Neural crest cell (in vitro differentiated cells): Measurements from ENCODE around the gene TLR3. TPM values are rescaled to one million over a fixed set of nuclear protein-coding genes. Genes with fewer than 3 reads are reported as not detected.

ENCODE experiments used
- DNase-seq: peaks from one replicate; pipeline ENCODE4 v3.0.0; 2021; ENCODE audit warnings: low read depth, mixed read lengths, low spot score
- H3K27ac Mint-ChIP-seq: one replicate; pipeline ENCODE4 v1.8.0; 2021; ENCODE audit warnings: mild to moderate bottlenecking, mixed read lengths; ENCODE audit not compliant: unreplicated experiment
- H3K27me3 Mint-ChIP-seq: 2 replicates; pipeline ENCODE4 v1.8.0; 2021; ENCODE audit warnings: low read depth, mild to moderate bottlenecking, mixed read lengths
- H3K36me3 Mint-ChIP-seq: 2 replicates; pipeline ENCODE4 v1.8.0; 2021; ENCODE audit warnings: low read depth, mild to moderate bottlenecking, mixed read lengths
- H3K4me1 Mint-ChIP-seq: 2 replicates; pipeline ENCODE4 v1.8.0; 2021; ENCODE audit warnings: mixed read lengths
- H3K4me3 Mint-ChIP-seq: one replicate; pipeline ENCODE4 v1.8.0; 2021; ENCODE audit warnings: mild to moderate bottlenecking, mixed read lengths
- H3K9me3 Mint-ChIP-seq: 2 replicates; pipeline ENCODE4 v1.8.0; 2021; ENCODE audit warnings: mixed read lengths
- total RNA-seq: library from RNA; stranded (reverse); gene quantifications from 2 replicates; pipeline ENCODE4 v1.2.1, GENCODE V29; 2021
- TF ChIP-seq, protein P1 (sequence below): fragments of 200-600 bp; sonication (generic); conservative IDR thresholded peaks from 2 replicates; pipeline ENCODE4 v1.5.0; 2021; ENCODE audit warnings: antibody characterized with exemption, mild to moderate bottlenecking

Gene TLR3
- total RNA-seq, 1 donor from 2014 or later: 0.19 TPM

GRCh38 chr4:186023975-186024374, 45.0 kb upstream of the TLR3 start:
- TF ChIP-seq, protein P1, sequence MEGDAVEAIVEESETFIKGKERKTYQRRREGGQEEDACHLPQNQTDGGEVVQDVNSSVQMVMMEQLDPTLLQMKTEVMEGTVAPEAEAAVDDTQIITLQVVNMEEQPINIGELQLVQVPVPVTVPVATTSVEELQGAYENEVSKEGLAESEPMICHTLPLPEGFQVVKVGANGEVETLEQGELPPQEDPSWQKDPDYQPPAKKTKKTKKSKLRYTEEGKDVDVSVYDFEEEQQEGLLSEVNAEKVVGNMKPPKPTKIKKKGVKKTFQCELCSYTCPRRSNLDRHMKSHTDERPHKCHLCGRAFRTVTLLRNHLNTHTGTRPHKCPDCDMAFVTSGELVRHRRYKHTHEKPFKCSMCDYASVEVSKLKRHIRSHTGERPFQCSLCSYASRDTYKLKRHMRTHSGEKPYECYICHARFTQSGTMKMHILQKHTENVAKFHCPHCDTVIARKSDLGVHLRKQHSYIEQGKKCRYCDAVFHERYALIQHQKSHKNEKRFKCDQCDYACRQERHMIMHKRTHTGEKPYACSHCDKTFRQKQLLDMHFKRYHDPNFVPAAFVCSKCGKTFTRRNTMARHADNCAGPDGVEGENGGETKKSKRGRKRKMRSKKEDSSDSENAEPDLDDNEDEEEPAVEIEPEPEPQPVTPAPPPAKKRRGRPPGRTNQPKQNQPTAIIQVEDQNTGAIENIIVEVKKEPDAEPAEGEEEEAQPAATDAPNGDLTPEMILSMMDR: no peak
- Mint-ChIP-seq H3K4me3 (no peak overlapping the region), H3K4me1 (peaks cover 13% of the 10 kb centered on the region), H3K27ac (no peak overlapping the region), H3K9me3 (peaks cover 4% of the 10 kb centered on the region), H3K27me3 (no peaks in the 10 kb centered on the region), H3K36me3 (peaks cover 2% of the 10 kb centered on the region)
- no peak for DNase-seq

- H3K4me3 Mint-ChIP-seq: no peak overlapping the region
- H3K36me3 Mint-ChIP-seq: peaks cover 3% of the 10 kb centered on the region
- H3K27ac Mint-ChIP-seq: no peak overlapping the region
- H3K27me3 Mint-ChIP-seq: no peaks in the 10 kb centered on the region
- TF ChIP-seq, protein P1: no peak
- peaks cover 18% of the 10 kb centered on the region for H3K4me1 Mint-ChIP-seq
- DNase-seq: no peak
- H3K9me3 Mint-ChIP-seq: peaks cover 4% of the 10 kb centered on the region
Observed at GRCh38 chr4:186024637-186025407, 44.1 kb upstream of the TLR3 start.

DNA sequence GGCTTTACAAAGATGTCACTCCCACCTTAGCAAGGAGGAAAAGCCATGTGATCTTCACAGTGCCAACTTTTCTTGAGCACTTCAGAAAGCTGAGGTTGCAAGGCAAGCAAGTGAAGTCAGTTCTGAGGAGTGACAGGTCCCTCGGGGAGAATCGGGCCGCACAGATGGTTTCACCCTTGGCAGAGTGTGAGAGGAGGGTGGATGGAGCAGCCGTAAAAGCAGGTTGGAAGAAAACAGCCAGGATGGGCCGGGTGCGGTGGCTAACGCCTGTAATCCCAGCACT, 43.6 kb upstream of the TLR3 start:
- TF ChIP-seq, protein P1: no peak
- H3K4me3 Mint-ChIP-seq: no peak overlapping the region
- DNase-seq: no peak
- H3K27ac Mint-ChIP-seq: no peak overlapping the region
- H3K36me3 Mint-ChIP-seq: peaks cover 3% of the 10 kb centered on the region
- peaks cover 23% of the 10 kb centered on the region for H3K4me1 Mint-ChIP-seq
- peaks cover 4% of the 10 kb centered on the region for H3K9me3 Mint-ChIP-seq
- H3K27me3 Mint-ChIP-seq: no peaks in the 10 kb centered on the region

GRCh38 chr4:186027405-186027804, 41.6 kb upstream of the TLR3 start:
- DNase-seq: no peak
- Mint-ChIP-seq H3K27me3 (no peaks in the 10 kb centered on the region), H3K36me3 (peaks cover 3% of the 10 kb centered on the region), H3K27ac (no peak overlapping the region), H3K4me3 (no peak overlapping the region), H3K9me3 (peaks cover 4% of the 10 kb centered on the region), H3K4me1 (peaks cover 22% of the 10 kb centered on the region)
- TF ChIP-seq, protein P1: no peak

DNA sequence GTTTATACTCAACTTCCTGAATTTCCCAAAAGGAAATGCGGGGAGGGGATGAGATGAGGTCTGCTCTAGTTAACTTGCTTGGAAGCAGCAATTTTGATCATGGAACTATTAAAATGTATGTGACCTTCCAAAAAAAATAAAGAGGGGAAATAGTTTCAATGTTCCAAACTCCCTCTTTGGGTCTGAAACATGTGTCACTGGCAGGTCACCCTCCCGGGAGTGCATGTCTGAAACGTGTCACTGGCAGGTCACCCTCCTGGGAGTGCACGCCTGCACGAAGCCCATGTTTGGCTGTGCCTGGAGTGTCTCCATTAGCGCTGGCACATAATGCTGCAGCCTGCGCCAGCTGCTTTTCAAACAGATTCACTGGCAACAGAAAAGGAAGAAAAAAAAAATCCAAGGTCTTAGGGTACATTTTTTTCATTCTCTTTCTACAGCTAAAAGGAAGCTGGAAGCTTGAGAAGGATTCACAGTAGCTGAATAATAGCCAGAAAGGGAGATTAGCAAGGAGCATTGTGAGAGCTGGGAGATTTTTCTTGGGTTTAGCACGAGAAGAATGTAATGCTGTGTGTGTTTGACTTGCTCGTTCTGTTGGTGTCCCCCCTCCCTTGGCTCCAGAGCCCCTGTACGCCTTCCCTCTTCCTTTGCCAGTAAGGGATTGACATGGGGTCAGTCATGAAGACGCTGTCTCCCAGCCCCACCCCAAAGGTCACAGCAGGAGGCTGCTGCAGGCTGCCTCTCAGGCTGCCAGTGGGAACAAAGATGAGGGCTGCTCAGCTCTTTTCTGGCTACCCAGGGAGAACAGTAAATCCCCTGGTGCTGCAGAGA, 39.2 kb upstream of the TLR3 start:
- Mint-ChIP-seq H3K27ac (peak overlapping the region; percentile 97), H3K4me3 (peak overlapping the region; percentile 65), H3K27me3 (no peaks in the 10 kb centered on the region), H3K36me3 (peaks cover 5% of the 10 kb centered on the region), H3K4me1 (peaks cover 22% of the 10 kb centered on the region), H3K9me3 (peaks cover 6% of the 10 kb centered on the region)
- TF ChIP-seq, protein P1: no peak
- no peak for DNase-seq
